Measurements from ENCODE around the gene FBN2.

GRCh38 chr5:128340648-128341047 is 197.4 kb downstream of the FBN2 start:
- TF ChIP-seq SNAI2 (CRISPR knock-in tag; IDR thresholded peaks at IDR 0.05) (no peak), PATZ1 (CRISPR knock-in tag; IDR thresholded peaks at IDR 0.05; ENCODE audit: borderline replicate concordance) (no peak), ZNF8 (CRISPR knock-in tag; IDR thresholded peaks at IDR 0.05) (no peak), RARB (CRISPR knock-in tag; IDR thresholded peaks at IDR 0.05) (no peak), CSRNP3 (CRISPR knock-in tag; IDR thresholded peaks at IDR 0.05) (no peak), ZNF70 (CRISPR knock-in tag; IDR thresholded peaks at IDR 0.05) (no peak), POU6F1 (CRISPR knock-in tag; IDR thresholded peaks at IDR 0.05; ENCODE audit: borderline replicate concordance, low read depth) (no peak), ISL1 (CRISPR knock-in tag; IDR thresholded peaks at IDR 0.05) (no peak), GLIS3 (CRISPR knock-in tag; IDR thresholded peaks at IDR 0.05) (no peak), OSR1 (CRISPR knock-in tag; IDR thresholded peaks at IDR 0.05) (no peak)

Measured in SK-N-SH treated with all-trans-retinoic acid at 6 μM for 48 hours (cell line).